ENCODE data around the gene STK25.

DNA sequence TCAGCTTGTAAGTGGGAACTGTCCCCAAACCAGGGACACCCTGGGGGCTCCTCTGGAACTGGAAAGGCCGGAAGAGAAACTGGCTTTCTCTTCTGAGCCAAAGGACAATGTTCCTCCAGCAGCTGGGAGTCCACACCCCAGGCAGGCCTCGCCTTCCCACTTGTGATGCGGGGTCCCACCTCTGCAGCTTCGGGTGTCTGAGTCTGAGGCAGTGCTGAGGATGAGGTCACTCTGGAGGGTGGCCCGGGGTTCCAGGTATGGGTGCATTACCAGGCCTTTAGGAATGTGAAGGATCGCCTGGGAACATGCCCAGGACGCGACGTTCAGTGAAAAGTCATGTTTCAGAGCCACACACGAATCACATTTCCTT lies 32.0 kb upstream of the STK25 start:
- TF ChIP-seq, protein P1, sequence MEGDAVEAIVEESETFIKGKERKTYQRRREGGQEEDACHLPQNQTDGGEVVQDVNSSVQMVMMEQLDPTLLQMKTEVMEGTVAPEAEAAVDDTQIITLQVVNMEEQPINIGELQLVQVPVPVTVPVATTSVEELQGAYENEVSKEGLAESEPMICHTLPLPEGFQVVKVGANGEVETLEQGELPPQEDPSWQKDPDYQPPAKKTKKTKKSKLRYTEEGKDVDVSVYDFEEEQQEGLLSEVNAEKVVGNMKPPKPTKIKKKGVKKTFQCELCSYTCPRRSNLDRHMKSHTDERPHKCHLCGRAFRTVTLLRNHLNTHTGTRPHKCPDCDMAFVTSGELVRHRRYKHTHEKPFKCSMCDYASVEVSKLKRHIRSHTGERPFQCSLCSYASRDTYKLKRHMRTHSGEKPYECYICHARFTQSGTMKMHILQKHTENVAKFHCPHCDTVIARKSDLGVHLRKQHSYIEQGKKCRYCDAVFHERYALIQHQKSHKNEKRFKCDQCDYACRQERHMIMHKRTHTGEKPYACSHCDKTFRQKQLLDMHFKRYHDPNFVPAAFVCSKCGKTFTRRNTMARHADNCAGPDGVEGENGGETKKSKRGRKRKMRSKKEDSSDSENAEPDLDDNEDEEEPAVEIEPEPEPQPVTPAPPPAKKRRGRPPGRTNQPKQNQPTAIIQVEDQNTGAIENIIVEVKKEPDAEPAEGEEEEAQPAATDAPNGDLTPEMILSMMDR (IDR thresholded peaks at IDR 0.05), result no peak
- TF ChIP-seq POLR2A (IDR thresholded peaks at IDR 0.05) (no peak), POLR2AphosphoS5 (IDR thresholded peaks at IDR 0.05) (no peak)

Measured in breast epithelium (tissue), 3 donors.